Endothelial cell of umbilical vein (primary cell): ENCODE data around the gene ZNF248. TPM values are rescaled to one million over a fixed set of nuclear protein-coding genes. Genes with fewer than 3 reads are reported as not detected.

Source experiments
- BruUV-seq: library from RNA; stranded (reverse); fragments of 400-500 nt; replicated peaks from 2 replicates; lab custom pipeline; 2021; lab: Mats Ljungman, UMichigan
- CTCF ChIA-PET: fragments of 300-600, 350-600 bp; sonication (Branson Sonifier 250); formaldehyde crosslinking; loops from one replicate; lab custom pipeline; 2021; ENCODE audit warnings: antibody characterized with exemption, inconsistent platforms; lab: Charles Lee
- POLR2A ChIA-PET: fragments of 300-600, 350-600 bp; sonication (Branson Sonifier 250); formaldehyde crosslinking; loops from one replicate; lab custom pipeline; 2021; ENCODE audit warnings: antibody characterized with exemption, inconsistent platforms; lab: Charles Lee
- DNase-seq: peaks from one replicate; pipeline ENCODE4 v3.0.0-alpha.2; 2011; ENCODE audit warnings: low read depth, low spot score
- FAIRE-seq: peaks from 2 replicates; lab custom pipeline; 2011; peaks lifted over from hg19 to GRCh38; lab: Jason Lieb, UNC
- H2AFZ ChIP-seq: 2 replicates; pipeline ENCODE4 v1.6.0; 2012; ENCODE audit warnings: low read depth, low read length, control low read depth, inconsistent platforms
- H3K27ac ChIP-seq: 2 replicates; pipeline ENCODE4 v1.5.1; 2011; ENCODE audit warnings: low read depth, mild to moderate bottlenecking, control low read depth, low read length, moderate library complexity; ENCODE audit not compliant: insufficient read depth
- H3K27me3 ChIP-seq, 2 experiments: 2 replicates each; pipeline versions ENCODE4 v1.6.0 to v1.6.1; 2011; ENCODE audit warnings: low read length in 2 of 2, mixed read lengths in 1 of 2; ENCODE audit not compliant: control insufficient read depth in 2 of 2, insufficient read depth in 2 of 2
- H3K36me3 ChIP-seq, 2 experiments: 2 replicates in 1 of 2; 3 replicates in 1 of 2; pipeline ENCODE4 v1.5.1; 2011; ENCODE audit warnings: low read length in 2 of 2, mild to moderate bottlenecking in 1 of 2, moderate library complexity in 1 of 2; ENCODE audit not compliant: control insufficient read depth in 2 of 2, insufficient read depth in 2 of 2; ENCODE audit errors: extremely low read depth in 1 of 2
- H3K4me1 ChIP-seq: 3 replicates; pipeline ENCODE4 v1.5.1; 2011; ENCODE audit warnings: mild to moderate bottlenecking, low read length; ENCODE audit not compliant: control insufficient read depth, insufficient read depth; ENCODE audit errors: extremely low read depth
- H3K4me2 ChIP-seq: 2 replicates; pipeline ENCODE4 v1.6.1; 2011; ENCODE audit warnings: low read length, control low read depth, mixed read lengths; ENCODE audit not compliant: insufficient read depth
- H3K4me3 ChIP-seq, 3 experiments: fragments of 200-600 bp in 1 of 3; sonication (generic), shearing (Covaris generic) in 1 of 3; replicated peaks in 1 of 3; 2 replicates each; pipeline ENCODE4 v1.5.1; 2011 to 2016; ENCODE audit warnings: control low read depth in 3 of 3, low read length in 3 of 3, mild to moderate bottlenecking in 2 of 3, inconsistent platforms in 1 of 3, low read depth in 1 of 3, moderate library complexity in 1 of 3; ENCODE audit not compliant: insufficient read depth in 1 of 3
- H3K79me2 ChIP-seq: 2 replicates; pipeline ENCODE4 v1.6.0; 2012; ENCODE audit warnings: low read length, inconsistent platforms; ENCODE audit not compliant: control insufficient read depth, insufficient read depth
- H3K9ac ChIP-seq: replicated peaks from 2 replicates; pipeline ENCODE3; 2011; ENCODE audit warnings: low read length, control low read depth; ENCODE audit not compliant: insufficient read depth; ENCODE audit errors: extremely low read depth
- H3K9me1 ChIP-seq: replicated peaks from 3 replicates; pipeline ENCODE4 v1.6.0; 2011; ENCODE audit warnings: mild to moderate bottlenecking, low read length; ENCODE audit not compliant: control insufficient read depth, insufficient read depth; ENCODE audit errors: extremely low read depth
- H3K9me3 ChIP-seq: replicated peaks from 2 replicates; pipeline ENCODE4 v1.5.1; 2012; ENCODE audit warnings: low read length, inconsistent platforms; ENCODE audit not compliant: control insufficient read depth, insufficient read depth
- H4K20me1 ChIP-seq: replicated peaks from 2 replicates; pipeline ENCODE3; 2011; ENCODE audit warnings: mild to moderate bottlenecking, low read length; ENCODE audit not compliant: control insufficient read depth, insufficient read depth; ENCODE audit errors: extremely low read depth
- EZH2 ChIP-seq: IDR thresholded peaks from 2 replicates; pipeline ENCODE4 v1.6.1; 2012; ENCODE audit warnings: borderline replicate concordance, low read depth, mild to moderate bottlenecking, moderate library complexity, low read length, inconsistent platforms; ENCODE audit not compliant: severe bottlenecking
- FOS ChIP-seq: IDR thresholded peaks from 2 replicates; pipeline ENCODE4 v1.6.1; 2011; ENCODE audit warnings: mild to moderate bottlenecking, low read length, moderate library complexity, borderline replicate concordance; ENCODE audit not compliant: insufficient read depth
- GATA2 ChIP-seq: IDR thresholded peaks from 2 replicates; pipeline ENCODE4 v1.7.0; 2011; ENCODE audit warnings: low read depth, mild to moderate bottlenecking, moderate library complexity, mixed read lengths, low read length; ENCODE audit not compliant: insufficient read length, insufficient read depth
- JUN ChIP-seq: IDR thresholded peaks from 2 replicates; pipeline ENCODE4 v1.6.1; 2011; ENCODE audit warnings: borderline replicate concordance, low read depth; ENCODE audit not compliant: insufficient read length, insufficient read depth
- MYC ChIP-seq: IDR thresholded peaks from one replicate; pipeline ENCODE4 v1.6.1; 2011; ENCODE audit warnings: mild to moderate bottlenecking, low read depth, low read length
- POLR2A ChIP-seq: IDR thresholded peaks from 2 replicates; pipeline ENCODE4 v1.6.1; 2012; ENCODE audit warnings: low read depth, mild to moderate bottlenecking, control low read depth, low read length
- POLR2AphosphoS5 ChIP-seq: IDR thresholded peaks from 2 replicates; pipeline ENCODE4 v1.6.1; 2012; ENCODE audit warnings: low read depth, mild to moderate bottlenecking, control low read depth, low read length, moderate library complexity; ENCODE audit not compliant: insufficient read depth
- dilution Hi-C: fragments of 300-500 bp; cut with MboI; formaldehyde crosslinking; loops from one replicate; pipeline ENCODE4 v1.15.0; 2019; ENCODE audit warnings: low sequenced_read_pairs; ENCODE audit not compliant: extremely low pct_ligation_motif_present
- intact Hi-C: fragments of 100-400 bp; cut with micrococcal nuclease; formaldehyde crosslinking; loops from one replicate; pipeline ENCODE4 v1.10.0; 2022
- polyA plus RNA-seq, 4 experiments: library from polyadenylated mRNA; depleted of rRNA in 3 of 4; stranded (reverse) in 3 of 4; unstranded in 1 of 4; fragments of >200 nt; gene quantifications; 2 replicates each; pipeline versions ENCODE4 v1.2.1 to v1.2.3, GENCODE V29; 2011 to 2012; ENCODE audit warnings: missing spikeins in 1 of 4
- total RNA-seq: library from RNA; stranded (reverse); gene quantifications from 2 replicates; pipeline ENCODE4 v1.2.3, GENCODE V29; 2021
- TF ChIP-seq, protein P1 (sequence below), 2 donors: IDR thresholded peaks; 1 replicate in 1 of 2; 2 replicates in 1 of 2; pipeline ENCODE4 v1.5.1; 2011; ENCODE audit warnings: low read length in 2 of 2, mild to moderate bottlenecking in 2 of 2, moderate library complexity in 2 of 2, control low read depth in 1 of 2, inconsistent platforms in 1 of 2, low read depth in 1 of 2; ENCODE audit not compliant: insufficient read depth in 1 of 2; ENCODE audit errors: extremely low read depth in 1 of 2
- TF ChIP-seq, protein P2 (sequence below): IDR thresholded peaks from 2 replicates; pipeline ENCODE4 v1.6.1; 2011; ENCODE audit not compliant: insufficient read depth, insufficient read length

ZNF248 gene
- total and polyA plus RNA-seq, 2 donors (not counting 3 experiments of a cell fraction or from before 2014, with no cell fraction given) = 4.3 to 6.5 TPM

- Histone ChIP-seq H2AFZ (peak overlapping the region; percentile 85), H4K20me1 (no peaks in the 10 kb centered on the region), H3K4me2 (peak overlapping the region; percentile 93), H3K9ac (peak overlapping the region; percentile 53), H3K36me3 (no peaks in the 10 kb centered on the region), H3K9me3 (no peaks in the 10 kb centered on the region), H3K27ac (peak overlapping the region; percentile 24), H3K27me3 (no peaks in the 10 kb centered on the region), H3K4me3 (peak overlapping the region; percentile 51 to 91 (median 64)), H3K4me1 (peaks cover 11% of the 10 kb centered on the region), H3K79me2 (no peaks in the 10 kb centered on the region), H3K9me1 (no peaks in the 10 kb centered on the region)
- CTCF ChIA-PET = interaction anchor here (1.7 kb wide), 1 partner anchor 10 kb away, joined by 5 read pairs; no protein-coding TSS in a partner anchor
- POLR2A ChIA-PET = no interaction called here
- dilution Hi-C loops = no loop called here
- no peak for DNase-seq
- TF ChIP-seq JUN (no peak), FOS (no peak), POLR2A (no peak), POLR2AphosphoS5 (no peak), EZH2 (no peak), GATA2 (no peak), MYC (no peak)
- TF ChIP-seq, protein P1, sequence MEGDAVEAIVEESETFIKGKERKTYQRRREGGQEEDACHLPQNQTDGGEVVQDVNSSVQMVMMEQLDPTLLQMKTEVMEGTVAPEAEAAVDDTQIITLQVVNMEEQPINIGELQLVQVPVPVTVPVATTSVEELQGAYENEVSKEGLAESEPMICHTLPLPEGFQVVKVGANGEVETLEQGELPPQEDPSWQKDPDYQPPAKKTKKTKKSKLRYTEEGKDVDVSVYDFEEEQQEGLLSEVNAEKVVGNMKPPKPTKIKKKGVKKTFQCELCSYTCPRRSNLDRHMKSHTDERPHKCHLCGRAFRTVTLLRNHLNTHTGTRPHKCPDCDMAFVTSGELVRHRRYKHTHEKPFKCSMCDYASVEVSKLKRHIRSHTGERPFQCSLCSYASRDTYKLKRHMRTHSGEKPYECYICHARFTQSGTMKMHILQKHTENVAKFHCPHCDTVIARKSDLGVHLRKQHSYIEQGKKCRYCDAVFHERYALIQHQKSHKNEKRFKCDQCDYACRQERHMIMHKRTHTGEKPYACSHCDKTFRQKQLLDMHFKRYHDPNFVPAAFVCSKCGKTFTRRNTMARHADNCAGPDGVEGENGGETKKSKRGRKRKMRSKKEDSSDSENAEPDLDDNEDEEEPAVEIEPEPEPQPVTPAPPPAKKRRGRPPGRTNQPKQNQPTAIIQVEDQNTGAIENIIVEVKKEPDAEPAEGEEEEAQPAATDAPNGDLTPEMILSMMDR (IDR thresholded peaks at IDR 0.05; ENCODE audit: extremely low read depth in 1 of 2, insufficient read depth in 1 of 2, low read depth in 1 of 2, low read length in 2 of 2) = no peak
- TF ChIP-seq, protein P2, sequence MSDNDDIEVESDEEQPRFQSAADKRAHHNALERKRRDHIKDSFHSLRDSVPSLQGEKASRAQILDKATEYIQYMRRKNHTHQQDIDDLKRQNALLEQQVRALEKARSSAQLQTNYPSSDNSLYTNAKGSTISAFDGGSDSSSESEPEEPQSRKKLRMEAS = no peak
- FAIRE-seq = peak; percentile 73
- intact Hi-C loops = loop anchor here (1.0 to 5.0 kb wide), 4 partner anchors 119 to 545 kb away; partner anchors contain the start of genes ZNF25, ZNF33A and ZNF37A
- no TSS peak for BruUV-seq
These were observed 526 bp downstream of the ZNF248 start for GRCh38 chr10:37856881-37857286.
